GM04504 (cell line): ENCODE results near the gene CSNK1G2.

Source experiments
- DNase-seq: peaks from one replicate; pipeline ENCODE4 v3.0.0-alpha.2; 2012; ENCODE audit warnings: low read depth

CSNK1G2 gene

DNA sequence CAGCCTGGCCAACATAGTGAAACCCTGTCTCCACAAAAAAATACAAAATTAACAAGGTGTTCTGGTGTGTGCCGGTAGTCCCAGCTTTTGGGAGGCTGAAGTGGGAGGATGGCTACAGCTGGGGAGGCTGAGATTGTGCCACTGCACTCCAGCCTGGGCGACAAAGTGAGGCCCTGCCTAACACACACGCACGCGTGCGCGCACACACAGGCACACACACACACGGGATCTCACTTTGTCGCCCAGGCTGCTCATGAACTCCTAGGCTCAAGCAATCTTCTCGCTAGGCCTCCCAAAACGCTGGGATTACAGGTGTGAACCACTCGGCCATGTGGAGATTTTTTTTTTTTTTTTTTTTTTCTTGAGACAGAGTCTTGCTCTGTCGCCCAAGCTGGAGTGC lies 77.8 kb downstream of the CSNK1G2 start:
- no peak for DNase-seq

- no peak for DNase-seq
These were observed 80.6 kb downstream of the CSNK1G2 start for GRCh38 chr19:2021453-2022140.

GRCh38 chr19:2022289-2022688 lies 81.3 kb downstream of the CSNK1G2 start:
- no peak for DNase-seq

- no peak for DNase-seq
These were observed 85.8 kb downstream of the CSNK1G2 start for GRCh38 chr19:2026770-2027169.

GRCh38 chr19:2027361-2027760 lies 86.4 kb downstream of the CSNK1G2 start:
- peak; percentile 75 for DNase-seq
